AG10803 (cell line): Measurements from ENCODE around the gene CERS6.
"Not testable (repeated sequence)": the region's sequence is repeated elsewhere in the genome, so short reads cannot be mapped to it uniquely, and the experiment has no call there.

Source experiments
- DNase-seq: peaks from one replicate; pipeline ENCODE4 v3.0.0; 2010; ENCODE audit warnings: low read depth
- H3K4me3 ChIP-seq: 2 replicates; pipeline ENCODE4 v1.5.1; 2011; ENCODE audit warnings: mild to moderate bottlenecking, low read length, control low read depth
- TF ChIP-seq, protein P1 (sequence below): conservative IDR thresholded peaks from 2 replicates; pipeline ENCODE4 v1.5.1; 2011; ENCODE audit warnings: mild to moderate bottlenecking, low read length, control low read depth, inconsistent platforms

CERS6 gene

DNA sequence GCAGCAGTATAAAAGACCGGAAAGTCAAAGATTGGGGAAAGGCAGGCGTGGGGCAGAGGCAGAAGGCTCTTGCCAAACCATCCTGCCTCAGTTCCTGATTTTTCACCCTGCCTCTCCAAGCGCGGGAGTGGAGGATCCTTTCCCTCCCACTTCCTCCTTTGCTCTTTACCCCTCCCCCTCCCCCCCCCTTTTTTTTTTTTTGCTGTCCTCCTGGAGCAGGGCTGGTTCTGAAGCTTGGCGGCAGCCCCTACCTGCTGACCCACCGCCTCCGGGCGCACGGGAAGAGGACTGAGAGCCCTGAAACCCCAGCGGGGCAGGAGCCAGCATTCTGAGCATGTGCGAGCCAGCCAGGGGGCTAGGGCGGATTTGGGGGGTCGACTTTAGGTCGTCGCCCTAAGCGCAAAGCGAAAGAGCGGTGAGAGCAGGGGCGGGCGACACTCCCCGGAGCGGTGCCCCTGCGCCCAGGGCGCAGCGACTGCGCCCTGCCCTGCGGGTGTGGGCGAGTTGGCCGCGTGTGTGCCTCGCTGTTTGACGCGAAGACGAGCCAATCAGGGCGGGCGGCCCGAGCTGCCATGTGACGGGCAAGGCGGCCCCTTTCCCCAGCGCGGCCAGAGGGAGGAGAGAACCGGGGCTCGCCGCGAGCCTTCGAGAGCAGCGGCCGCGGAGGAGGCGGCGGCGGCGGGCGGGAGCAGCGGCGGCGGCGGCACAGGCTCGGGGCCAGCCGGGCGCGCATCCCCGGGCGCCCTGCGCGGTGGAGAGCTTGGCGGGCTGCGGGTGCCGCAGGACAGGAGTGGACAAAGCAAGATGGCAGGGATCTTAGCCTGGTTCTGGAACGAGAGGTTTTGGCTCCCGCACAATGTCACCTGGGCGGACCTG is at the start of gene CERS6:
TSS of gene CERS6 (plus strand) at position 628 of the 876 bp plus-strand sequence. CDS start at position 805, 177 bp downstream.
- H3K4me3 ChIP-seq: peak within 1 kb of the TSS; percentile 99
- TF ChIP-seq, protein P1, sequence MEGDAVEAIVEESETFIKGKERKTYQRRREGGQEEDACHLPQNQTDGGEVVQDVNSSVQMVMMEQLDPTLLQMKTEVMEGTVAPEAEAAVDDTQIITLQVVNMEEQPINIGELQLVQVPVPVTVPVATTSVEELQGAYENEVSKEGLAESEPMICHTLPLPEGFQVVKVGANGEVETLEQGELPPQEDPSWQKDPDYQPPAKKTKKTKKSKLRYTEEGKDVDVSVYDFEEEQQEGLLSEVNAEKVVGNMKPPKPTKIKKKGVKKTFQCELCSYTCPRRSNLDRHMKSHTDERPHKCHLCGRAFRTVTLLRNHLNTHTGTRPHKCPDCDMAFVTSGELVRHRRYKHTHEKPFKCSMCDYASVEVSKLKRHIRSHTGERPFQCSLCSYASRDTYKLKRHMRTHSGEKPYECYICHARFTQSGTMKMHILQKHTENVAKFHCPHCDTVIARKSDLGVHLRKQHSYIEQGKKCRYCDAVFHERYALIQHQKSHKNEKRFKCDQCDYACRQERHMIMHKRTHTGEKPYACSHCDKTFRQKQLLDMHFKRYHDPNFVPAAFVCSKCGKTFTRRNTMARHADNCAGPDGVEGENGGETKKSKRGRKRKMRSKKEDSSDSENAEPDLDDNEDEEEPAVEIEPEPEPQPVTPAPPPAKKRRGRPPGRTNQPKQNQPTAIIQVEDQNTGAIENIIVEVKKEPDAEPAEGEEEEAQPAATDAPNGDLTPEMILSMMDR: no peak
- DNase-seq: peak; percentile 95

GRCh38 chr2:168412301-168412700 is 43.8 kb upstream of the CERS6 start:
- not testable (repeated sequence) for H3K4me3 ChIP-seq, DNase-seq

DNA sequence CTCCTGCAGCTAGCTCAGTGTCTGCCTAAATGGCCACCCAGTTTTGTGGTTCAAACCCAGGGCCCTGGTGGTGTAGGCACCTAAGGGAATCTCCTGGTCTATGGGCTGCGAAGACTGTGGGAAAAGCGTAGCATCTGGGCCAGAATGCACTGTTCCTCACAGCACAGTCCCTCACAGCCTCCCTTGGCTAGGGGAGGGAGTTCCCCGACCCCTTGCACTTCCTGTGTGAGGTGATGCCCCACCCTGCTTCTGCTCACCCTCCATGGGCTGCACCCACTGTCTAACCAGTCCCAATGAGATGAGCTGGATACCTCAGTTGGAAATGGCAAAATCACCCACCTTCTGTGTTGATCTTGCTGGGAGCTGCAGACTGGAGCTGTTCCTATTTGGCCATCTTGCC is 43.0 kb upstream of the CERS6 start:
- DNase-seq, H3K4me3 ChIP-seq: not testable (repeated sequence)

- TF ChIP-seq, protein P1: no peak
- H3K4me3 ChIP-seq: no peak overlapping the region
- no peak for DNase-seq
Measured at GRCh38 chr2:168416555-168416954, 39.5 kb upstream of the CERS6 start.

DNA sequence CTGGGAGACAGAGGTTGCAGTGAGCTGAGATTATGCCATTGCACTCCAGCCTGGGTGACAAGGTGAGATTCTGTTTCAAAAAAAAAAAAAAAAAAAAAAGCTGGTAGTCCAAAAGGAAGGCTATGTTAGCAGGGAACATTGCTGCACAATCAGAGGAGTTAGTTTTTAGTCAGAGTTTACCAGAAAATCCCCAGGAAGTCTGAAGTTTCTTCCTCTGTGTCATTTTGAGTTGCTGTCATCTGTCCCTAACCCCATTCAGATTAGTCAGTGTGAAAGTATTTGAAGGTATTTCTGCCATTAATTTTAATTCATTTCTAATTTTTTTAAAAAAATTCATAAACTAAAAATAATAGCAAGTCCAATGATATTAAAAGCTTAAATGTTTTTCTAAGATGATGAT is 33.5 kb upstream of the CERS6 start:
- no peak for DNase-seq
- H3K4me3 ChIP-seq: no peak overlapping the region
- TF ChIP-seq, protein P1: no peak

DNA sequence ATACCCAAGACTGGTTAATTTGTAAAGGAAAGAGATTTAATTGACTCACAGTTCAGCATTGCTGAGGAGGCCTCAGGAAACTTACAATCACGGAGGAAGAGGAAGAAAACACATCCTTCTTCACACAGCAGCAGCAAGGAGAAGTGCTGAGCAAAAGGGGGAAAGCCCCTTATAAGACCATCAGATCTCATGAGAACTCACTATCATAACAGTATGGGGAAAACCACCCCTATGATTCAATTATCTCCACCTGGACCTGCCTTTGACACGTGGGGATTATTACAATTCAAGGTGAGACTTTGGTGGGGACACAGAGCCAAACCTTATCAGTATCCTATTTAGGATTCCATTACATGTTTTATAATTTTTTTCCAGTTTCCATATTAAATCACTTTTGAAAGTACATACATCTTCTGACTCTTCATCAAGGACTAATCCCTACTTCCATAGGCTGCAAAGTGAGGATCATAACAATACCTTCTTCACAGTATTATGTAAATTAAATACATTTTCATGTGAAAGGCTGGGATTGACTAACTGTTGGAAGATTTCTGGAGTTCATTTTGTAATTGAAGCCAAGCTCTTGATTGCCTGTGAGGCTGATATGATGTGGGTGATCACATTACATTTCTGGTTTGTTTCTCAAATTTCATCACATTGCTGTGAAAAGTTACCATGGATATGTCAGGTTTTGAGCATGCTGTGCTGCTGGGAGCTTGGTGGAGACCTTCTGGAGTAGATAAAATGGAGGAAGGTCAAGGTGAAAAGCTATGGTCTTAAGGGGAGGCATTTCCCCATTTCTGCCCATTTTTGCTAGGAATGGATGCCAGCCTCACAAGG is 31.7 kb upstream of the CERS6 start:
- H3K4me3 ChIP-seq: no peak overlapping the region
- DNase-seq: peak; percentile 38
- TF ChIP-seq, protein P1: no peak

- TF ChIP-seq, protein P1: no peak
- DNase-seq: no peak
- no peak overlapping the region for H3K4me3 ChIP-seq
Measured at GRCh38 chr2:168424971-168425370, 31.1 kb upstream of the CERS6 start.

- H3K4me3 ChIP-seq: no peak overlapping the region
- DNase-seq: no peak
- TF ChIP-seq, protein P1: no peak
Measured at GRCh38 chr2:168426861-168427260, 29.2 kb upstream of the CERS6 start.
